HepG2 (cell line): Measurements from ENCODE around the gene TTLL13. TPM values are rescaled to one million over a fixed set of nuclear protein-coding genes. Genes with fewer than 3 reads are reported as not detected.

Experiments used
- GATAD2A ChIP-seq: IDR thresholded peaks from 2 replicates; pipeline ENCODE4 v1.6.1; 2016
- GFI1 ChIP-seq: sonication (generic); formaldehyde crosslinking; IDR thresholded peaks from 2 replicates; pipeline ENCODE4 v1.5.0; 2020; ENCODE audit warnings: missing genetic modification reagents, mild to moderate bottlenecking, borderline replicate concordance
- HOMEZ ChIP-seq: IDR thresholded peaks from 2 replicates; pipeline ENCODE4 v1.6.1; 2016; ENCODE audit warnings: low read depth
- ISX ChIP-seq: sonication (generic); formaldehyde crosslinking; conservative IDR thresholded peaks from 2 replicates; pipeline ENCODE4 v1.5.0; 2020; ENCODE audit warnings: missing genetic modification reagents
- RERE ChIP-seq: IDR thresholded peaks from 2 replicates; pipeline ENCODE4 v1.6.1; 2016; ENCODE audit warnings: low read depth, missing genetic modification reagents, missing compliant biosample characterization
- SMYD3 ChIP-seq: sonication (generic); formaldehyde crosslinking; IDR thresholded peaks from 2 replicates; pipeline ENCODE4 v1.8.1; 2023; ENCODE audit warnings: mild to moderate bottlenecking, missing genetic modification reagents
- SNAPC5 ChIP-seq: sonication (generic); formaldehyde crosslinking; IDR thresholded peaks from 2 replicates; pipeline ENCODE4 v1.8.1; 2023; ENCODE audit warnings: mild to moderate bottlenecking, missing genetic modification reagents, borderline replicate concordance
- TAF15 ChIP-seq: fragments of 200-400 bp; formaldehyde crosslinking; IDR thresholded peaks from one replicate; pipeline ENCODE4 v1.6.1; 2018; ENCODE audit warnings: mild to moderate bottlenecking, low read depth, low read length; ENCODE audit not compliant: poor library complexity, severe bottlenecking
- ZBTB43 ChIP-seq: sonication (generic); formaldehyde crosslinking; conservative IDR thresholded peaks from 2 replicates; pipeline ENCODE4 v1.4.0; 2020; ENCODE audit warnings: missing genetic modification reagents
- ZFP41 ChIP-seq: sonication (generic); formaldehyde crosslinking; IDR thresholded peaks from 2 replicates; pipeline ENCODE4 v1.4.0; 2020; ENCODE audit warnings: mild to moderate bottlenecking, missing genetic modification reagents, borderline replicate concordance
- ZKSCAN5 ChIP-seq: sonication (generic); formaldehyde crosslinking; IDR thresholded peaks from 2 replicates; pipeline ENCODE4 v1.5.1; 2020; ENCODE audit warnings: mild to moderate bottlenecking, missing genetic modification reagents
- ZNF343 ChIP-seq: sonication (generic); formaldehyde crosslinking; IDR thresholded peaks from 2 replicates; pipeline ENCODE4 v1.4.0; 2020; ENCODE audit warnings: mild to moderate bottlenecking, missing genetic modification reagents
- ZNF609 ChIP-seq: sonication (generic); formaldehyde crosslinking; IDR thresholded peaks from 2 replicates; pipeline ENCODE4 v1.4.0; 2020; ENCODE audit warnings: mild to moderate bottlenecking, missing genetic modification reagents, borderline replicate concordance
- ZNF792 ChIP-seq: IDR thresholded peaks from 2 replicates; pipeline ENCODE4 v1.6.1; 2016
- polyA plus RNA-seq, 8 experiments: library from polyadenylated mRNA; depleted of rRNA in 3 of 8; stranded (reverse) in 7 of 8; unstranded in 1 of 8; fragments of >200 nt; fragmentation: Illumina TruSeq in 4 of 8; extraction: Trizol in 4 of 8; gene quantifications; 2 replicates each; pipeline versions ENCODE4 v1.2.1 to v1.2.3, GENCODE V29; 2011 to 2016; ENCODE audit warnings: low read depth in 4 of 8, missing spikeins in 1 of 8, mixed read lengths in 1 of 8; ENCODE audit not compliant: insufficient read depth in 1 of 8
- total RNA-seq, 5 experiments: library from RNA; depleted of rRNA; stranded (reverse); fragments of >200 nt; fragmentation: Illumina TruSeq; extraction: Trizol; gene quantifications; 2 replicates each; pipeline ENCODE4 v1.2.3, GENCODE V29; 2016; ENCODE audit warnings: low read depth in 1 of 5

The TTLL13 gene
- total and polyA plus RNA-seq, 2 of the 13 experiments (the other 11 are each of a cell fraction or from before 2014, with no cell fraction given) = 0.07 to 0.29 TPM

- no peak for TF ChIP-seq HOMEZ (CRISPR knock-in tag)
- TF ChIP-seq ZNF343 = no peak
- no peak for TF ChIP-seq TAF15
- TF ChIP-seq ZNF609 (CRISPR knock-in tag) = no peak
- no peak for TF ChIP-seq SNAPC5
- no peak for TF ChIP-seq ZKSCAN5 (CRISPR knock-in tag)
- TF ChIP-seq ZNF792 (CRISPR knock-in tag) = peak; percentile 34; the same call in 1 of the 2 replicates
- TF ChIP-seq SMYD3 (CRISPR knock-in tag) = no peak
- no peak for TF ChIP-seq ZFP41 (CRISPR knock-in tag)
- TF ChIP-seq GFI1 (CRISPR knock-in tag) = no peak
- no peak for TF ChIP-seq ISX (CRISPR knock-in tag)
- TF ChIP-seq ZBTB43 = no peak
- peak; percentile 37; the same call in 1 of the 2 replicates for TF ChIP-seq GATAD2A
- TF ChIP-seq RERE (CRISPR knock-in tag) = no peak
These were observed at the start of gene TTLL13 (continued) for GRCh38 chr15:90249203-90249863.
